K562 (cell line): ENCODE results near the gene ZC3H7B. TPM values are rescaled to one million over a fixed set of nuclear protein-coding genes. Genes with fewer than 3 reads are reported as not detected.

Experiments
- ATAC-seq: fragments of 200-7000 bp; cut with Tn5 transposase; 3 replicates; pipeline ENCODE4 v1.9.1; 2020; ENCODE audit warnings: moderate library complexity
- BruUV-seq: library from RNA; stranded (reverse); fragments of 400-500 nt; replicated peaks from 2 replicates; lab custom pipeline; 2021; lab: Mats Ljungman, UMichigan
- CTCF ChIA-PET: fragments of 300-600 bp; formaldehyde crosslinking; extraction: SDS; loops from one replicate; lab custom pipeline; 2021; ENCODE audit warnings: low intra/inter-chr PET ratio; lab: Yijun Ruan, JAX
- POLR2A ChIA-PET: fragments of 300-600, 350-650 bp; sonication (Branson Sonifier 250); formaldehyde crosslinking; extraction: SDS; loops from one replicate; lab custom pipeline; 2021; ENCODE audit warnings: antibody characterized with exemption, inconsistent platforms; lab: Yijun Ruan, JAX
- DNase-seq, 4 experiments: peaks; one replicate each; pipeline versions ENCODE4 v3.0.0 to v3.0.0-alpha.2; 2011 to 2018; ENCODE audit warnings: low spot score in 3 of 4, mixed read lengths in 3 of 4; ENCODE audit errors: extremely low read depth in 1 of 4
- FAIRE-seq: peaks from 2 replicates; lab custom pipeline; 2011; peaks lifted over from hg19 to GRCh38; lab: Jason Lieb, UNC
- H2AFZ ChIP-seq: 2 replicates; pipeline ENCODE4 v1.6.0; 2011; ENCODE audit warnings: low read depth, low read length, control low read depth, inconsistent platforms
- H3K27ac ChIP-seq: fragments of 200-600 bp; 3 replicates; pipeline ENCODE4 v1.8.0; 2011; ENCODE audit warnings: low read depth, mild to moderate bottlenecking, control low read depth, inconsistent platforms, low read length, moderate library complexity, mixed read lengths; ENCODE audit errors: extremely low read depth
- H3K27me3 ChIP-seq, 2 experiments: fragments of 300-600 bp in 1 of 2; 2 replicates in 1 of 2; 3 replicates in 1 of 2; pipeline versions ENCODE4 v1.6.0 to v1.8.0; 2011; ENCODE audit warnings: inconsistent platforms in 2 of 2, low read length in 2 of 2, mild to moderate bottlenecking in 1 of 2, mixed read lengths in 1 of 2, moderate library complexity in 1 of 2; ENCODE audit not compliant: control insufficient read depth in 2 of 2, insufficient read depth in 2 of 2
- H3K36me3 ChIP-seq: fragments of 300-600 bp; 3 replicates; pipeline ENCODE4 v1.8.0; 2011; ENCODE audit warnings: mild to moderate bottlenecking, low read length, inconsistent platforms; ENCODE audit not compliant: control insufficient read depth, insufficient read depth
- H3K4me1 ChIP-seq, 2 experiments: fragments of 200-600 bp in 1 of 2; replicated peaks in 1 of 2; 2 replicates in 1 of 2; 3 replicates in 1 of 2; pipeline versions ENCODE4 v1.5.1 to v1.8.0; 2011; ENCODE audit warnings: inconsistent platforms in 2 of 2, low read length in 2 of 2, mild to moderate bottlenecking in 1 of 2, mixed read lengths in 1 of 2, moderate library complexity in 1 of 2; ENCODE audit not compliant: control insufficient read depth in 2 of 2, insufficient read depth in 2 of 2
- H3K4me2 ChIP-seq: 2 replicates; pipeline ENCODE4 v1.6.1; 2011; ENCODE audit warnings: low read length, control low read depth, inconsistent platforms, mixed read lengths; ENCODE audit not compliant: insufficient read depth
- H3K4me3 ChIP-seq: fragments of 200-600 bp; sonication (generic), shearing (Covaris generic); 2 replicates; pipeline ENCODE4 v1.5.1; 2016; ENCODE audit warnings: control low read depth, inconsistent platforms
- H3K79me2 ChIP-seq: fragments of 200-600 bp; 3 replicates; pipeline ENCODE4 v1.8.0; 2011; ENCODE audit warnings: low read length, inconsistent platforms; ENCODE audit not compliant: control insufficient read depth, insufficient read depth
- H3K9ac ChIP-seq, 2 experiments: 2 replicates each; pipeline versions ENCODE4 v1.6.0 to v1.6.1; 2011; ENCODE audit warnings: low read depth in 2 of 2, low read length in 2 of 2, control low read depth in 1 of 2, inconsistent platforms in 1 of 2, mild to moderate bottlenecking in 1 of 2, mixed read lengths in 1 of 2; ENCODE audit not compliant: insufficient read depth in 1 of 2
- H3K9me1 ChIP-seq: one replicate; pipeline ENCODE4 v1.6.0; 2011; ENCODE audit warnings: inconsistent platforms, mild to moderate bottlenecking, low read length, moderate library complexity; ENCODE audit not compliant: control insufficient read depth, insufficient read depth
- H3K9me3 ChIP-seq: replicated peaks from 2 replicates; pipeline ENCODE4 v1.5.1; 2011; ENCODE audit warnings: low read depth, low read length, inconsistent platforms; ENCODE audit not compliant: control insufficient read depth, insufficient read depth
- H4K20me1 ChIP-seq: replicated peaks from 2 replicates; pipeline ENCODE4 v1.6.1; 2011; ENCODE audit warnings: low read length, inconsistent platforms, mixed read lengths; ENCODE audit not compliant: control insufficient read depth, insufficient read depth
- CTCFL ChIP-seq: IDR thresholded peaks from 2 replicates; pipeline ENCODE4 v1.6.1; 2011; ENCODE audit warnings: borderline replicate concordance, low read depth, mild to moderate bottlenecking, moderate library complexity, low read length; ENCODE audit not compliant: insufficient read depth, poor library complexity, severe bottlenecking
- FIP1L1 ChIP-seq: fragments of 200-400 bp; formaldehyde crosslinking; IDR thresholded peaks from 2 replicates; pipeline ENCODE4 v1.6.1; 2018; ENCODE audit warnings: mild to moderate bottlenecking, low read depth, low read length; ENCODE audit not compliant: poor library complexity, severe bottlenecking
- RBFOX2 ChIP-seq: fragments of 200-400 bp; formaldehyde crosslinking; IDR thresholded peaks from 2 replicates; pipeline ENCODE4 v1.6.1; 2017; ENCODE audit warnings: low read depth, mild to moderate bottlenecking, low read length, moderate library complexity
- SRSF9 ChIP-seq: fragments of 200-400 bp; formaldehyde crosslinking; IDR thresholded peaks from 2 replicates; pipeline ENCODE4 v1.6.1; 2017; ENCODE audit warnings: low read depth, low read length, borderline replicate concordance
- XRCC5 ChIP-seq: fragments of 200-400 bp; formaldehyde crosslinking; IDR thresholded peaks from 2 replicates; pipeline ENCODE4 v1.6.1; 2017; ENCODE audit warnings: low read depth, mild to moderate bottlenecking, low read length
- ZNF316 ChIP-seq: fragments of 450-650 bp; IDR thresholded peaks from 2 replicates; pipeline ENCODE4 v1.6.1; 2016
- ZNF592 ChIP-seq: fragments of 450-650 bp; IDR thresholded peaks from 2 replicates; pipeline ENCODE4 v1.6.1; 2017; ENCODE audit warnings: antibody characterized with exemption, mild to moderate bottlenecking
- WGBS: fragments of 100-300 bp; shearing (Covaris generic); methylation state at CpG from one replicate; pipeline ENCODE4 v1.1.6; 2016; ENCODE audit warnings: low coverage, mixed read lengths; ENCODE audit not compliant: insufficient coverage; ENCODE audit errors: missing lambda C conversion rate; 5-methylcytosine and 5-hydroxymethylcytosine counted together
- in situ Hi-C: fragments of 300-500 bp; cut with MboI; formaldehyde crosslinking; loops from 4 replicates; pipeline ENCODE4 v1.15.0; 2018; ENCODE audit warnings: inconsistent platforms, mixed read lengths
- intact Hi-C: fragments of 100-400 bp; cut with micrococcal nuclease; formaldehyde crosslinking; loops from 2 replicates; pipeline ENCODE4 v1.14.2; 2022
- polyA plus RNA-seq, 8 experiments: library from polyadenylated mRNA; depleted of rRNA in 4 of 8; stranded (reverse) in 5 of 8; unstranded in 3 of 8; fragments of >200 nt; fragmentation: Nextera tagmentation in 2 of 8; fragmentation: Illumina TruSeq in 1 of 8; extraction: Ambion mirVana in 2 of 8; extraction: Trizol in 1 of 8; gene quantifications; 2 replicates each; pipeline versions ENCODE4 v1.2.1 to v1.2.3, GENCODE V29; 2011 to 2014; ENCODE audit warnings: inconsistent platforms in 1 of 8, missing spikeins in 1 of 8
- total RNA-seq, 7 experiments: library from RNA; depleted of rRNA in 6 of 7; stranded (reverse); fragments of >200 nt in 6 of 7; fragmentation: Illumina TruSeq in 2 of 7; extraction: Trizol in 2 of 7; gene quantifications; 2 replicates each; pipeline versions ENCODE4 v1.2.1 to v1.2.3, GENCODE V29; 2011 to 2021; ENCODE audit warnings: low replicate concordance in 1 of 7

The ZC3H7B gene
- total and polyA plus RNA-seq, 9 of the 15 experiments (the other 6 are each of a cell fraction or from before 2014, with no cell fraction given): 0.07 to 49.8 (median 26.8) TPM

GRCh38 chr22:41280854-41281253 is 20.5 kb upstream of the ZC3H7B start:
- no peak overlapping the region for H3K4me3 ChIP-seq
- intact Hi-C loops (loop anchor here (10.0 kb wide), 1 partner anchor 184 kb away; the partner anchor contains the start of genes ACO2 and PHF5A), in situ Hi-C loops (no loop called here)
- no peak overlapping the region for H3K9ac ChIP-seq
- H3K79me2 ChIP-seq: peaks cover 40% of the 10 kb centered on the region
- 100% methylated on average over 2 of the region's 2 CpGs for WGBS
- CTCF ChIA-PET: no interaction called here
- no peak overlapping the region for H2AFZ ChIP-seq
- H3K4me1 ChIP-seq: peaks cover 0 to 15% of the 10 kb centered on the region in 2 experiments; a peak in 3 of 5 replicates
- ATAC-seq (no peak), DNase-seq (no peak), FAIRE-seq (no peak)
- H3K36me3 ChIP-seq: peaks cover 76% of the 10 kb centered on the region
- POLR2A ChIA-PET: interaction anchor here (0.8 kb wide), 1 partner anchor 16 kb away, joined by 3 read pairs; no protein-coding TSS in a partner anchor
- H3K9me1 ChIP-seq: no peaks in the 10 kb centered on the region
- no TSS peak for BruUV-seq
- no peaks in the 10 kb centered on the region for H3K27me3 ChIP-seq
- no peak overlapping the region for H3K4me2 ChIP-seq
- no peaks in the 10 kb centered on the region for H4K20me1 ChIP-seq
- TF ChIP-seq SRSF9: no peak
- 0 out of 2 replicates have a peak, but pooled peaks have one; percentile 9 for TF ChIP-seq RBFOX2
- no peak overlapping the region for H3K27ac ChIP-seq
- H3K9me3 ChIP-seq: no peaks in the 10 kb centered on the region

- FAIRE-seq (no peak), ATAC-seq (no peak), DNase-seq (no peak)
- Histone ChIP-seq H3K4me1 (peaks cover 12 to 20% of the 10 kb centered on the region in 2 experiments; a peak in 4 of 5 replicates), H3K27ac (no peak overlapping the region), H3K79me2 (peaks cover 41% of the 10 kb centered on the region), H3K36me3 (peaks cover 47% of the 10 kb centered on the region), H2AFZ (no peak overlapping the region), H3K4me2 (peak overlapping the region; percentile 86; the same call in 1 of the 2 replicates), H4K20me1 (no peaks in the 10 kb centered on the region), H3K27me3 (no peaks in the 10 kb centered on the region), H3K9ac (peak overlapping the region; percentile 89 to 96), H3K9me1 (no peaks in the 10 kb centered on the region), H3K4me3 (peak overlapping the region; percentile 96; the same call in 1 of the 2 replicates), H3K9me3 (no peaks in the 10 kb centered on the region)
- POLR2A ChIA-PET: no interaction called here
- no TSS peak for BruUV-seq
- TF ChIP-seq FIP1L1 (no peak), XRCC5 (no peak), ZNF592 (no peak), ZNF316 (no peak), CTCFL (no peak)
- in situ Hi-C loops (no loop called here), intact Hi-C loops (loop anchor here (10.0 kb wide), 1 partner anchor 180 kb away; the partner anchor contains the start of genes ACO2 and PHF5A)
- CTCF ChIA-PET: no interaction called here
- 90% methylated on average over 9 of the region's 10 CpGs for WGBS
These were observed 16.9 kb upstream of the ZC3H7B start for GRCh38 chr22:41284465-41284864.
